ENCODE data around the gene FRMD4A.

Gene FRMD4A

GRCh38 chr10:13644866-13645265, 685.9 kb downstream of the FRMD4A start:
- Histone ChIP-seq H4K20me1 (ENCODE audit: insufficient read depth, low read length) (no peaks in the 10 kb centered on the region; the same call in 1 of the 2 replicates), H3K4me2 (ENCODE audit: insufficient read depth, low read length) (no peak overlapping the region), H3K9me3 (ENCODE audit: insufficient read depth, low read length, severe bottlenecking) (peaks cover 7% of the 10 kb centered on the region), H3K4me3 (ENCODE audit: low read depth in 1 of 2, low read length in 2 of 2) (no peak overlapping the region), H3K36me3 (ENCODE audit: insufficient read depth, low read length) (peaks cover 74% of the 10 kb centered on the region), H3K4me1 (ENCODE audit: insufficient read depth, low read length) (no peaks in the 10 kb centered on the region), H3K9ac (ENCODE audit: low read depth, low read length) (no peak overlapping the region), H3K27ac (ENCODE audit: low read length) (no peak overlapping the region), H3K27me3 (ENCODE audit: insufficient read depth, low read length, poor library complexity) (no peaks in the 10 kb centered on the region), H3K79me2 (ENCODE audit: insufficient read depth, low read length) (no peaks in the 10 kb centered on the region), H2AFZ (ENCODE audit: low read depth, low read length) (no peak overlapping the region)
- ATAC-seq (ENCODE audit: insufficient read depth, low read depth), result no peak
- DNase-seq, result no peak
- no peak for TF ChIP-seq CTCF (IDR thresholded peaks at IDR 0.05; ENCODE audit: borderline replicate concordance, extremely low read depth, low read length, poor library complexity, severe bottlenecking)
- TF ChIP-seq EZH2 (IDR thresholded peaks at IDR 0.05; ENCODE audit: borderline replicate concordance, low read depth, low read length, severe bottlenecking), result no peak

GRCh38 chr10:13643016-13643415, 687.7 kb downstream of the FRMD4A start:
- ATAC-seq (ENCODE audit: insufficient read depth, low read depth), result no peak
- H3K36me3 ChIP-seq (ENCODE audit: insufficient read depth, low read length), result peaks cover 64% of the 10 kb centered on the region

GRCh38 chr10:13642293-13642692, 688.4 kb downstream of the FRMD4A start:
- Histone ChIP-seq H3K27me3 (ENCODE audit: insufficient read depth, low read length, poor library complexity) (no peaks in the 10 kb centered on the region), H3K79me2 (ENCODE audit: insufficient read depth, low read length) (no peaks in the 10 kb centered on the region), H3K9me3 (ENCODE audit: insufficient read depth, low read length, severe bottlenecking) (peaks cover 7% of the 10 kb centered on the region), H2AFZ (ENCODE audit: low read depth, low read length) (no peak overlapping the region), H3K4me1 (ENCODE audit: insufficient read depth, low read length) (no peaks in the 10 kb centered on the region), H3K36me3 (ENCODE audit: insufficient read depth, low read length) (peaks cover 63% of the 10 kb centered on the region), H4K20me1 (ENCODE audit: insufficient read depth, low read length) (no peaks in the 10 kb centered on the region; the same call in 1 of the 2 replicates), H3K4me3 (ENCODE audit: low read depth in 1 of 2, low read length in 2 of 2) (no peak overlapping the region), H3K9ac (ENCODE audit: low read depth, low read length) (no peak overlapping the region), H3K27ac (ENCODE audit: low read length) (no peak overlapping the region), H3K4me2 (ENCODE audit: insufficient read depth, low read length) (no peak overlapping the region)
- no peak for TF ChIP-seq EZH2 (IDR thresholded peaks at IDR 0.05; ENCODE audit: borderline replicate concordance, low read depth, low read length, severe bottlenecking)
- no peak for TF ChIP-seq CTCF (IDR thresholded peaks at IDR 0.05; ENCODE audit: borderline replicate concordance, extremely low read depth, low read length, poor library complexity, severe bottlenecking)
- DNase-seq (no peak), ATAC-seq (ENCODE audit: insufficient read depth, low read depth) (no peak)

More at GRCh38 chr10:13643016-13643415, 687.7 kb downstream of the FRMD4A start:
- Histone ChIP-seq H3K9me3 (ENCODE audit: insufficient read depth, low read length, severe bottlenecking) (peaks cover 7% of the 10 kb centered on the region), H3K27ac (ENCODE audit: low read length) (no peak overlapping the region), H3K4me1 (ENCODE audit: insufficient read depth, low read length) (no peaks in the 10 kb centered on the region), H3K79me2 (ENCODE audit: insufficient read depth, low read length) (no peaks in the 10 kb centered on the region), H3K9ac (ENCODE audit: low read depth, low read length) (no peak overlapping the region), H2AFZ (ENCODE audit: low read depth, low read length) (no peak overlapping the region), H3K27me3 (ENCODE audit: insufficient read depth, low read length, poor library complexity) (no peaks in the 10 kb centered on the region), H3K4me3 (ENCODE audit: low read depth in 1 of 2, low read length in 2 of 2) (no peak overlapping the region), H3K4me2 (ENCODE audit: insufficient read depth, low read length) (no peak overlapping the region), H4K20me1 (ENCODE audit: insufficient read depth, low read length) (no peaks in the 10 kb centered on the region; the same call in 1 of the 2 replicates)
- TF ChIP-seq CTCF (IDR thresholded peaks at IDR 0.05; ENCODE audit: borderline replicate concordance, extremely low read depth, low read length, poor library complexity, severe bottlenecking) (no peak), EZH2 (IDR thresholded peaks at IDR 0.05; ENCODE audit: borderline replicate concordance, low read depth, low read length, severe bottlenecking) (no peak)
- DNase-seq, result no peak

- no peaks in the 10 kb centered on the region for H3K27me3 ChIP-seq (ENCODE audit: insufficient read depth, low read length, poor library complexity)
- DNase-seq (no peak), ATAC-seq (ENCODE audit: insufficient read depth, low read depth) (no peak)
- peaks cover 35% of the 10 kb centered on the region; the same call in 1 of the 2 replicates for H3K36me3 ChIP-seq (ENCODE audit: insufficient read depth, low read length)
- H3K4me2 ChIP-seq (ENCODE audit: insufficient read depth, low read length), result no peak overlapping the region
- TF ChIP-seq EZH2 (IDR thresholded peaks at IDR 0.05; ENCODE audit: borderline replicate concordance, low read depth, low read length, severe bottlenecking) (no peak), CTCF (IDR thresholded peaks at IDR 0.05; ENCODE audit: borderline replicate concordance, extremely low read depth, low read length, poor library complexity, severe bottlenecking) (no peak)
- H3K9me3 ChIP-seq (ENCODE audit: insufficient read depth, low read length, severe bottlenecking), result peaks cover 7% of the 10 kb centered on the region
- no peaks in the 10 kb centered on the region; the same call in 1 of the 2 replicates for H4K20me1 ChIP-seq (ENCODE audit: insufficient read depth, low read length)
- H3K9ac ChIP-seq (ENCODE audit: low read depth, low read length), result no peak overlapping the region
- no peaks in the 10 kb centered on the region for H3K79me2 ChIP-seq (ENCODE audit: insufficient read depth, low read length)
- H3K27ac ChIP-seq (ENCODE audit: low read length), result no peak overlapping the region
- H3K4me1 ChIP-seq (ENCODE audit: insufficient read depth, low read length), result no peaks in the 10 kb centered on the region
- no peak overlapping the region for H3K4me3 ChIP-seq (ENCODE audit: low read depth in 1 of 2, low read length in 2 of 2)
- no peak overlapping the region for H2AFZ ChIP-seq (ENCODE audit: low read depth, low read length)
Observed at GRCh38 chr10:13637894-13638293, 692.8 kb downstream of the FRMD4A start.
